ENCODE data around the gene IBA57. TPM values are rescaled to one million over a fixed set of nuclear protein-coding genes. Genes with fewer than 3 reads are reported as not detected.

Gene IBA57
- total RNA-seq, 1 donor from 2014 or later = 2.0 TPM

DNA sequence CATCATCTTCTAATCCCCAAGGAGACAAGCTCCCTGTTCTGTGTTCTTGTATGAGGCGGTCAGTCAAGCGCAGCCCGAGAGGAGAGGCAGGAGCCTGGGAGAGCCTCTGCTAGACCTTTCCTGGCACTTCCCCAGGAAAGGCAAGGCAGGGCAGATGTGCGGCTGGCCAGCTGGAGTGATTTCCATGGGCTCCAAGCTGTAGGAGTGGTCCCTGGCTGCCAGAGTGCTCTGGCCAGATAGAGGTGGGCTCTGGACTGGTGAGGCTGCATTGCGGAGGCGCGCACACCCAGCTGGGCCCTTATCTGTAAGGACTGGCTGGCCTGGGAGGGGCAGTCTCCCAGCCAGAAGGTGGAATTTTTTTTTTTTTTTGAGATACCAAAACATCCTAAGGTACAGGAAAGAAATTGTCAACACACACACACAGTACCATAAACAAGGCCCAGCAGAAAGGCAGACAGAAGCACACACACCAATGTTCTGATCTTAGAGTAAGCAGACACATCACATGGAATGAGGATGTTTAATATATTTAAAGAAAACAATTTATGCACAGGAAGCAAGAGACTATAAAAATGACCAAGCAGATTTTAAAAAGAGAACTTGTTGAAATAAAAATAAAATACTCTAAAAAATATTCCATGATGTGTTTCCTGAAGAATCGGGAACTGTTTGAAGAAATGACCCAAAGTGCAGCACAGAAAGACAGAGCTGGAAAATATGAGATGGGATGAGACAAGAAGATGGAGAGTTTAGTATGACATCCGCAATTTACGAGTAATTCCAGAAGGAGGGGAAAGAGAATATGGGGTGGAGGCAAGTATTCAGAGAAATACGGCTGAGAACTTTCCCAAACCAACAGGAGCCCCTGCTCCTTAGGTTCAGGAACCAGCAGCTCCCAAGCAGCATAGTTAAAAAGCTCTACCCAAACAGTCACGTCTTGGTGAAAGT, 13.4 kb downstream of the IBA57 start:
- H3K4me3 ChIP-seq (ENCODE audit: low read depth, low read length) = no peak overlapping the region
- DNase-seq (ENCODE audit: low read depth) = no peak
- TF ChIP-seq, protein P1, sequence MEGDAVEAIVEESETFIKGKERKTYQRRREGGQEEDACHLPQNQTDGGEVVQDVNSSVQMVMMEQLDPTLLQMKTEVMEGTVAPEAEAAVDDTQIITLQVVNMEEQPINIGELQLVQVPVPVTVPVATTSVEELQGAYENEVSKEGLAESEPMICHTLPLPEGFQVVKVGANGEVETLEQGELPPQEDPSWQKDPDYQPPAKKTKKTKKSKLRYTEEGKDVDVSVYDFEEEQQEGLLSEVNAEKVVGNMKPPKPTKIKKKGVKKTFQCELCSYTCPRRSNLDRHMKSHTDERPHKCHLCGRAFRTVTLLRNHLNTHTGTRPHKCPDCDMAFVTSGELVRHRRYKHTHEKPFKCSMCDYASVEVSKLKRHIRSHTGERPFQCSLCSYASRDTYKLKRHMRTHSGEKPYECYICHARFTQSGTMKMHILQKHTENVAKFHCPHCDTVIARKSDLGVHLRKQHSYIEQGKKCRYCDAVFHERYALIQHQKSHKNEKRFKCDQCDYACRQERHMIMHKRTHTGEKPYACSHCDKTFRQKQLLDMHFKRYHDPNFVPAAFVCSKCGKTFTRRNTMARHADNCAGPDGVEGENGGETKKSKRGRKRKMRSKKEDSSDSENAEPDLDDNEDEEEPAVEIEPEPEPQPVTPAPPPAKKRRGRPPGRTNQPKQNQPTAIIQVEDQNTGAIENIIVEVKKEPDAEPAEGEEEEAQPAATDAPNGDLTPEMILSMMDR (conservative IDR thresholded peaks at IDR 0.05; ENCODE audit: low read depth, low read length) = no peak

GRCh38 chr1:228180271-228180958, 14.8 kb downstream of the IBA57 start:
- no peak for DNase-seq (ENCODE audit: low read depth)
- TF ChIP-seq, protein P1 (conservative IDR thresholded peaks at IDR 0.05; ENCODE audit: low read depth, low read length) = peak; percentile 40
- H3K4me3 ChIP-seq (ENCODE audit: low read depth, low read length) = no peak overlapping the region

DNA sequence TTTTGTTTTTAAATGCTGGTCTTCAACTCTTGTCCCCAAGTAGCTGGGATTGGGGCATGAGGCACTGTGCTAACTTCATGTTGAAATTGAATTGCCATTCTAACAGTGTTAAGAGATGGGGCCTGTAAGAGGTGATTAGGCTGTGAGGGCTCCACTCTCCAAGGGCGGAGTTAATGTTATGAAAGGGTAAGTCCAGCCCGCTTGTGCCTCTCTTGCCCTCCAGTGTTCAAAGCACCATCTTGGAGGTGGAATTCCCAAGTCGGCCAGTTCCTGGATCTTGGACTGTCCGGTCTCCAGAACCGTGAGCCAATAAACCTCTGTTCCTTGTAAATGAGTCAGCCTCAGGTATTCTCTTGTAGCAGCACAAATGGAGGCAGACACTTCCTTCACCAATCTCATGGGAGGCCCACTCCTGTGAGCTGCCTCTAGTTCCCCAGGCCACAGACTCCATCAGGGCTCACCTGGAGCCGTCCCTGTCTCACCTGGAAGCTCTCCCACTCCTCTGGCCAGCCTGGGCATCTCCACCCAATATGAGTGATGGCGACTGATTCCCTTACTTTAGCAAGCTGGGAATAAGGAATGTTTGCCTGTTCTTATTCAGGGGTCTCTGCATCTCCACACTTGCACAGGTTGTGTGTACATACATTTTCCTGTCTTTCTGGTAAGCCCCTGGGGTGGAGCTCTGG, 15.5 kb downstream of the IBA57 start:
- H3K4me3 ChIP-seq (ENCODE audit: low read depth, low read length) = no peak overlapping the region
- DNase-seq (ENCODE audit: low read depth) = no peak
- TF ChIP-seq, protein P1 (conservative IDR thresholded peaks at IDR 0.05; ENCODE audit: low read depth, low read length) = no peak

DNA sequence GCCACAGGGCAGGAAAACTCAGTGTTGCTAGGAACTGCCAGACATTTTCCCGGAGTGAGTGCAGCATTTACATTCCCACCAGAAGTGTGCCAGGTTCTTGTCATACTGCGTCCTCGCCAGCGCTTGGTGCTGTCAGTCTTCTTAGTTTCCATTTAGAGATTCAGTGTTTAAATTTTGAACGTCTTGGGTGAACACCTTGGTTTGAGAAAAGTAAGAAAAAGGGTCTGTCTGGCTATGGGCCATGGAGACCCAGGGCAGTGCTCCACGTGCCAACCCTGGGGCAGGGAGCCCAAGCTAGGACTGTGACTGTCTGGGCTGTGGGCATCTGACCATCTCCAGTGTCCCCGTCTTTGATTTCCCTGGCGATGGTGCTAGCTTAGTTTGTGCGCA, 16.0 kb downstream of the IBA57 start:
- DNase-seq (ENCODE audit: low read depth) = no peak
- H3K4me3 ChIP-seq (ENCODE audit: low read depth, low read length) = no peak overlapping the region
- TF ChIP-seq, protein P1 (conservative IDR thresholded peaks at IDR 0.05; ENCODE audit: low read depth, low read length) = no peak

DNA sequence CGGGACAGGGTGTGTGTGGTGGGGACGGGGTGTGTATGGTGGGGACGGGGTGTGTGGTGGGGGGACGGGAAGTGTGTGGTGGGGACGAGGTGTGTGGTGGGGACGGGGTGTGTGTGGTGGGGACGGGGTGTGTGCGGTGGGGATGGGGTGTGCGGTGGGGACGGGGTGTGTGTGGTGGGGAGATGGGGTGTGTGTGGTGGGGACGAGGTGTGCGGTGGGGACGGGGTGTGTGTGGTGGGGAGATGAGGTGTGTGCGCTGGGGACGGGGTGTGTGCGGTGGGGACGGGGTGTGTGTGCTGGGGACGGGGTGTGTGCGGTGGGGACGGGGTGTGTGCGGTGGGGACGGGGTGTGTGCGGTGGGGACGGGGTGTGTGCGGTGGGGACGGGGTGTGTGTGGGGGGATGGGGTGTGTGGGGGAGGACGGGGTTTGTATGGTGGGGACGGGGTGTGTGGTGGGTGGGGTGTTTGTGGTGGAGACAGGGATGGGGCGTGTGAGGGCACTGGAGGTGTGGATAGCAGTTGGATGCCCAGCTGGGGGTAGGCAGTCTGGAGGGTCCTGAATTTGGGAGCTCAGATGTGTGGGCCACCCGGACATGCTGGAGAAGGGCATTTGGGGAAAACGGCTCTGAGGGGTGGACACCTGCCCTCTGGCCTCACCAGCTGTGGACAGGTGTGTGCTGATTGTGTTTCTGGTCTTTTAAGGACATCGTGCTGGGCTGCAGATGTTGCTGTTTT, 16.9 kb downstream of the IBA57 start:
- TF ChIP-seq, protein P1 (conservative IDR thresholded peaks at IDR 0.05; ENCODE audit: low read depth, low read length) = no peak
- no peak overlapping the region for H3K4me3 ChIP-seq (ENCODE audit: low read depth, low read length)
- no peak for DNase-seq (ENCODE audit: low read depth)

DNA sequence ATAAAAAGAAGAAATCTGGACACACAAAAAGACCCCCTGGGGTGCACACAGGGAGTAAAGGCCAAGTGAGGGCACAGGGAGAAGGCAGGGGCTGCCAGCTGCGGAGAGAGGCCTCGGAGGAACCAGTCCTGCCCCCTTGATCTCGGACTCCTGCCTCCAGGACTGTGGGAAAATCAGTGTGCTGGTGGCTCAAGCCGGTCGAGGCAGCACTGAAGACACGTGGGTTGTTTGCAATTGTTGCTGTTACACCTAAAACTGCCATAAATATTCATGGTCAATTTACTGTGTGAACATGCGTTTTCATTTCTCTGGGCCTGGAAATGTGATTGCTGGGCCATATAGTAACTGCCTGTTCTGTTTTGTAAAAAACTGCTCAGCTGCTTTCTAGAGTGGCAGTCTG, 18.5 kb downstream of the IBA57 start:
- TF ChIP-seq, protein P1 (conservative IDR thresholded peaks at IDR 0.05; ENCODE audit: low read depth, low read length) = no peak
- no peak for DNase-seq (ENCODE audit: low read depth)
- no peak overlapping the region for H3K4me3 ChIP-seq (ENCODE audit: low read depth, low read length)

All from epithelial cell of proximal tubule (primary cell).